ENCODE results near the gene OR5K2. TPM values are rescaled to one million over a fixed set of nuclear protein-coding genes. Genes with fewer than 3 reads are reported as not detected.

OR5K2 gene
- total RNA-seq, 4 donors from 2014 or later = not detected

DNA sequence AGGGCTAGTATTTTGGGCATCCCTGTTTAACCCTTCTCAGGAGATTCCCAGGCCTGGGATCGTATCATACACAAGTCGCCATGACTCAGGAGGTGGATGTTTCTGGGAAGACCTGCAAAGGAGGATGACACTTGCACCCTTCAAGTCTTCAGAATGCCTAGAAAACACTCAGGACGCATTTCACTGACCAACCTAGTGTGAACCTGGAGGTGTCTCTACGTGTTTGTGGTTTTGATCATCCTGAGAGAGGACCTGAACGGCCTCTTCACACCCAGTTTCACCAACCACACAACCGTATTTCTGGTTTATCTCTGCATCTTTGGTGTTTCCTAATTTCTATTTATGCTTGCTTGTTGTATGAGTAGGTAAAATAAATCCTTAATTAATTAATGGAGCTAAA lies 28.0 kb downstream of the OR5K2 start:
- no peak overlapping the region for H3K27ac ChIP-seq (replicated peaks in 1 of 4)
- no peaks in the 10 kb centered on the region for H3K9me3 ChIP-seq
- 89% methylated on average over 6 of the region's 6 CpGs for WGBS
- no peak for DNase-seq (ENCODE audit: extremely low spot score)
- H3K4me3 ChIP-seq = no peak overlapping the region
- intact Hi-C loops (cut with DNase I) = loop anchor here (10.0 kb wide), 1 partner anchor 701 kb away; the partner anchor contains the start of gene CRYBG3
- H3K27me3 ChIP-seq = no peaks in the 10 kb centered on the region
- H3K4me1 ChIP-seq = peaks cover 11 to 22% (median 16%) of the 10 kb centered on the region in 4 donors
- TF ChIP-seq CTCF (IDR thresholded peaks at IDR 0.05) (no peak), POLR2AphosphoS5 (IDR thresholded peaks at IDR 0.05) (no peak), EP300 (IDR thresholded peaks at IDR 0.05) (no peak), POLR2A (IDR thresholded peaks at IDR 0.05; ENCODE audit: low read depth) (no peak)
- H3K36me3 ChIP-seq = peaks cover 0 to 6% (median 0%) of the 10 kb centered on the region in 4 donors

DNA sequence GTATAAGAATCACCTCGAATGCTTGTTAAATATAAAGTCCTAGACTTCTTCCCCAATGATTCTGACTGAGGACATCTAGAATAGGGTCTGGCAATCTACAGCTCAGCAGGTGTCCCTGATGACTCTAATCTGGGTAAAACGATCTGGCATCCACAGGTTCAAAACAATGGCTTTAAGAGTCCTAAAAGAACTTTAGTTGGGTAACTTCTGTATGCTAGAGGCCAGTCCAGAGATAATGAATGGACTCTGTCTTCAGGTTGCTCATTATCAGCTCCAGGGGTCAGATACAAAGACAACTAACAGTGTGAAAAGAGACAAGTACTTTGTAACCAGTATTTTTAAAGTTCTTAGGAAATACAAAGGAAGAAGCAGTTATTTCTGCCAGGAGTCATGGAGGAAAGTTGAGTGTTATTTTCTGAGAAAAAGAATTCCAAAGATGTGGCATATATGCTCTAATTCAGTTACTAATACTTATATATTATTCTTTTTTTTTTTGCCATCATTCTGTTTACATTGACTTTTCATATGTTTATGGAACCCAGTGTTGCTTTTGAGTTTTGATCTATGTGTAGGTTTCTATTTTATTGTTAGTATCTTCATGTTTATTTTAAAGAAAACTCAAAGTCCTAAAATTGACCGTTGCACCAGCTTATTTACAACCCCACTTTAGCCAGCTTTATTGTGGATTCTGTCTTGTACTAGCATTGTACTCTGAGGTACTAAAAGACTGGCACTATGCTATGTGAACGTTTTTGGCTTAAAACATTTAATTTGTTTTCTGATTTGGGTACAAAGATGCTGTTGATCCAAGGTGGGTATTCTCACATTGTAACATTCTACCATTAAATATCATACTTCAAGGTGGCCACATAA lies 31.2 kb downstream of the OR5K2 start:
- Histone ChIP-seq H3K4me3 (no peak overlapping the region), H3K27me3 (no peaks in the 10 kb centered on the region), H3K9me3 (no peaks in the 10 kb centered on the region), H3K4me1 (no peaks in the 10 kb centered on the region), H3K36me3 (no peaks in the 10 kb centered on the region), H3K27ac (replicated peaks in 1 of 4) (no peak overlapping the region)
- no peak for DNase-seq (ENCODE audit: extremely low spot score)
- TF ChIP-seq EP300 (IDR thresholded peaks at IDR 0.05) (no peak), POLR2AphosphoS5 (IDR thresholded peaks at IDR 0.05) (no peak), CTCF (IDR thresholded peaks at IDR 0.05) (no peak), POLR2A (IDR thresholded peaks at IDR 0.05; ENCODE audit: low read depth) (no peak)
- intact Hi-C loops (cut with DNase I) = loop anchor here (10.0 kb wide), 1 partner anchor 704 kb away; the partner anchor contains the start of gene CRYBG3
- WGBS = 53% methylated on average over 4 of the region's 4 CpGs

- no peak for DNase-seq (ENCODE audit: extremely low spot score)
- intact Hi-C loops (cut with DNase I) = loop anchor here (10.0 kb wide), 1 partner anchor 705 kb away; the partner anchor contains the start of gene CRYBG3
- H3K4me3 ChIP-seq = no peak overlapping the region
- WGBS = 93% methylated on average over 8 of the region's 8 CpGs
- no peak overlapping the region for H3K27ac ChIP-seq (replicated peaks in 1 of 4)
- no peaks in the 10 kb centered on the region for H3K4me1 ChIP-seq
- H3K27me3 ChIP-seq = no peaks in the 10 kb centered on the region
- H3K36me3 ChIP-seq = no peaks in the 10 kb centered on the region
- TF ChIP-seq POLR2AphosphoS5 (IDR thresholded peaks at IDR 0.05) (no peak), POLR2A (IDR thresholded peaks at IDR 0.05; ENCODE audit: low read depth) (no peak), EP300 (IDR thresholded peaks at IDR 0.05) (no peak), CTCF (IDR thresholded peaks at IDR 0.05) (no peak)
- H3K9me3 ChIP-seq = no peaks in the 10 kb centered on the region
Observed at GRCh38 chr3:98529856-98530459, 32.5 kb downstream of the OR5K2 start.

- Histone ChIP-seq H3K4me3 (no peak overlapping the region), H3K9me3 (no peaks in the 10 kb centered on the region), H3K36me3 (no peaks in the 10 kb centered on the region), H3K4me1 (no peaks in the 10 kb centered on the region), H3K27me3 (no peaks in the 10 kb centered on the region), H3K27ac (replicated peaks in 1 of 4) (no peak overlapping the region)
- 87% methylated on average over 2 of the region's 2 CpGs for WGBS
- no peak for DNase-seq (ENCODE audit: extremely low spot score)
- intact Hi-C loops (cut with DNase I) = no loop called here
- TF ChIP-seq POLR2AphosphoS5 (IDR thresholded peaks at IDR 0.05) = no peak
- no peak for TF ChIP-seq POLR2A (IDR thresholded peaks at IDR 0.05; ENCODE audit: low read depth)
- TF ChIP-seq EP300 (IDR thresholded peaks at IDR 0.05) = no peak
- no peak for TF ChIP-seq CTCF (IDR thresholded peaks at IDR 0.05)
Observed at GRCh38 chr3:98530676-98531075, 33.2 kb downstream of the OR5K2 start.
